H1 (cell line): ENCODE measurements around the gene COPS2. TPM values are rescaled to one million over a fixed set of nuclear protein-coding genes. Genes with fewer than 3 reads are reported as not detected.

Experiments
- CEBPB ChIP-seq: IDR thresholded peaks from 2 replicates; pipeline ENCODE4 v1.6.1; 2012; ENCODE audit warnings: low read depth, low read length
- RNF2 ChIP-seq: fragments of 200-900, 300-1000 bp; sonication (generic); IDR thresholded peaks from 2 replicates; pipeline ENCODE4 v1.7.1; 2016; ENCODE audit warnings: borderline replicate concordance, low read depth, mild to moderate bottlenecking, antibody characterized with exemption, low read length; ENCODE audit not compliant: poor library complexity, severe bottlenecking; ENCODE audit errors: missing control alignments
- polyA plus RNA-seq, 7 experiments: library from polyadenylated mRNA; depleted of rRNA in 3 of 7; stranded (reverse) in 5 of 7; unstranded in 2 of 7; fragments of >200 nt in 5 of 7; fragments of 200-250 nt in 2 of 7; gene quantifications; 1 replicate in 5 of 7; 2 replicates in 1 of 7; 4 replicates in 1 of 7; pipeline versions ENCODE4 v1.2.1 to v1.2.3, GENCODE V29; 2011 to 2013; ENCODE audit warnings: missing spikeins in 2 of 7, mixed read lengths in 2 of 7
- total RNA-seq: library from RNA; stranded (reverse); fragmentation: NEBNext Ultra II Directional; extraction: Animal tissue kit (Norgen Biotek cat#: 25700); gene quantifications from 2 replicates; pipeline ENCODE4 v1.2.1, GENCODE V29; 2021

COPS2 gene
- total and polyA plus RNA-seq, 2 of the 8 experiments (the other 6 are each of a cell fraction or from before 2014, with no cell fraction given): 17.7 to 85.1 TPM

- TF ChIP-seq RNF2 (no peak), CEBPB (no peak)
- TF ChIP-seq, all 59 proteins: peak for 0
Measured at GRCh38 chr15:49096090-49096750, 59.2 kb downstream of the COPS2 start (continued).
